HG02642 (cell line): Measurements from ENCODE around the gene ARIH2.
"Not testable (repeated sequence)": the region's sequence is repeated elsewhere in the genome, so short reads cannot be mapped to it uniquely, and the experiment has no call there.

ENCODE experiments used
- ATAC-seq: cut with Tn5 transposase; IDR thresholded peaks from one replicate; pipeline ENCODE4 v1.9.1; 2021; ENCODE audit warnings: mild to moderate bottlenecking; ENCODE audit not compliant: unreplicated experiment, poor library complexity

The ARIH2 gene

DNA sequence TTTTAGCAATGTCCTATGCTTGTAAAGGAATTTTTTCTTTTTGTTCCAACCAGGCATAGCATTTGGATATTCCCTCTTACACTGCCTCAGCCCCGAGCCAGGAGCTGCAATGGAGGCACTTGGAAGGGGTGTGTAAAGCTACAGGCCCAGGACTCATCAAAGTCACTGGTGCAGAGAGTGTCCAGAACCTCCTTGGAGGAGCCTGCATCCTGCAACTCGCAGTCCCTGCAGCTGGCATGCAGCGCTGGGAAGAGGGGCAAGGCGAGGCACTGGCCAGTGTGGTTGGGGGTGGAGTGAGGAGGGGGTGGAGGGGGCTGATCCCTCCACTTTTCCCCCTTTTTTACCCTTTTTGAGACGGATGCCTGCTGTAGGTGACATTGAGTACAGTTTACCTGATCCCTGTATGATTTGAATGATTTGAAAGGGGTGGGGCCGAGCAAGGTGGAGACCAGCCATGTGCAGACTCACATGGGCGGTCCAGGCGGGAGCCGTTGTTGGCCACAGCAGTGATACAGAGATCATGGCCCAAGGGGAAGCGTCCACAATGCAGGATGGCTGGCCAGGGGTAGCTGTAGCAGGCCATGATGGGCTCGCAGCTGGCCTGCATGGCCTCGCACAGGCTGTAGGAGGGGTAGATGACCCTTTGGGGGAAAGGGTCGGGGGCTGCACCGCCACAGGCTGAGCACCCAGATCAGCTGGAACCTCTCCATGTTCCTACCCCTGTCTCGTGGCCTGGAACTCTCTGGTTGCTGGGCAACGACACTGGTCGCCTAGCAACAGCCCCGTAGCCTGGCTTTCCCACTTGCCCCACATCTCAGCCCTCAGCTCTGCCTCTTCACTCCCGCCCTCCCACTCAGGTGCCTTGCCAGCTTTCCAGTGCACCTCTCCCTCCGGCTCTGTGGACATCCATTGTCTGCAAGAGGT lies 79.3 kb downstream of the ARIH2 start:
- ATAC-seq: no peak

DNA sequence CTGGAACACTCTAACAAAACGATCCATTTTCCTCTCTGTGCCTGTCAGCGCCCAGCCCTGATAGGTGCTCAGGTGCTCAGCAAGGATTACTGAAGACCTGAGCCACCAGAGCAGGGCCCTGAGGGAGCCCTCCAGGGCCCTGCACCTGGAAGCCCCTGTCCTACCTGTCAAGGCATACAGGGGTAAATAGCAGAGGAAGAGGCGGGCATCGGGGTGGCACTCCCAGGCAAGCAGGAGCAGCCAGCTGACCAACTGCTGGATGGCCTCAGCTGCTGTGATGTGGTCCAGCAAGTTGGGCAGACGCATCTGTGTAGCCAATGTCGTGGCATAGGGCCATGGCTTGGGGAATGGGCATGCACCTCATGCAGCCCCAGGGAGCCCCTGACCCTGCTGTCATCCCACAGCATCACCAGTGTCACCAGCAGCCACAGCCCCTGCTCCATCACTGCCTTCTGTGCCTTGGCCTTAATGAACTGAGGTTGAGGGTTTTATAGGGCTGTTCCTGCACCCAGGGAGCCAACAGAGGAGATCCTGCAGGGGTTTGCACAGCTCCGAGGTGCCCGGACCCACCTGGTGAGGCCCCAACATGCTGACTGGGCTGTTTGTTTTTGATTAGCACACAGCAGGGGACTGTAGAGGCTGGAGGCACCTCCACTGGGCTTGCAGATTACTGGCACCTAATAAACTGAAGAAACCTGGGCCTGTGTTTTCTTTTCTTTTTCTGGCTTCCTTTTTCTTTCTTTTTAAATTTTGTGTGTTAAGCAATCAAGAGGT lies 80.6 kb downstream of the ARIH2 start:
- no peak for ATAC-seq

DNA sequence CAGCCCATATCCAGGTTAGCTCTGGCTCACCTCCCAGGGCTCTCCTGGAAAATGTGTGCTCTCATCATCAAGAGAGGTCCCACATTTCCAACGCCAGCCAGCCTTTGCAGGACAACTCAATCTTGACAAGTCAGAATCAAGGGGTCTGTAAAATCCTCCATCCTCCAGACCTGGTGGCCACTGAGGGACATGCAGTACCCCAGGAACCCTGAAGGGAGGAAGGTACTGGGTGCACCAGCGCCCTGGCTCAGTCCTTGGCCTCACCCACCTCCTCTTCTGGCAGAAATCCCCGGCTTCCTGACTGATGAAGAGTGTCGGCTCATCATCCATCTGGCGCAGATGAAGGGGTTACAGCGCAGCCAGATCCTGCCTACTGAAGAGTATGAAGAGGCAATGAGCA lies 82.5 kb downstream of the ARIH2 start:
- no peak for ATAC-seq

DNA sequence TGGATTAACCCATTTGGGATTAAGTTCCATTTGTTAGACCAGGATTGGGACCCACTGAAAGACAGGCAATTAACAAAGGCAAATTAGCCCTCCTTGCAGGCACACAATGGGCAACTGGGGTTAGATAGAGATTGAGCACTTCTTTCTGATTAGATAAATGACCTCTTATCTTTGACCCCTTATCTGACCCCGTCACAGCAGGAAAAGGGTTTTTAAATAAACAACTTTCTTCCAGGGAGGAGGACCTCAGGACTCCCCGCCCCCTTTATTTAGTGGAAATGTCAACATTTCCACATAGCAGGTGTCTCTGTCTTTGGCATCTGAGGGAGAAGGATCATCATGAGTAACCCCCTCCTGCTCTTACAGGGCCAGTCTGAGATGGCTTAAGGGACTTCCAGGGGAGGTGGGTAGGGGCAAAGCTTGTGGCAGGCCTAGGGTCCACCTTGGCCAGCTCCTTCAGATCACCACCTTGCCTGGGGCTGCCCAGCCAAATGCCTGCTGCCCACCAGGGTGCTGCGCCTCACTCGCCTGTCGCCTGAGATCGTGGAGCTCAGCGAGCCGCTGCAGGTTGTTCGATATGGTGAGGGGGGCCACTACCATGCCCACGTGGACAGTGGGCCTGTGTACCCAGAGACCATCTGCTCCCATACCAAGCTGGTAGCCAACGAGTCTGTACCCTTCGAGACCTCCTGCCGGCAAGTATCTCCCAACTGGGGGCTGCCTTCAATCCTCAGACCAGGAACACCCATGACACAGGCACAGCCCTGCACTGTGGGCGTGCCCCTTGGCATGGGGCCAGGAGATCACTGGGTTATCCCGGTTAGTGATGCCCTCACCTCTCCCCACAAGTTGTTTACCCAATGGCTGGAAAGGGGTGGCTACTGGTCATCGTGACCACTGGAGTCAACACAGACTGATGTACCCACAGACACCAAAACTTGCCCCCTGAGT lies 86.0 kb downstream of the ARIH2 start:
- no peak for ATAC-seq

DNA sequence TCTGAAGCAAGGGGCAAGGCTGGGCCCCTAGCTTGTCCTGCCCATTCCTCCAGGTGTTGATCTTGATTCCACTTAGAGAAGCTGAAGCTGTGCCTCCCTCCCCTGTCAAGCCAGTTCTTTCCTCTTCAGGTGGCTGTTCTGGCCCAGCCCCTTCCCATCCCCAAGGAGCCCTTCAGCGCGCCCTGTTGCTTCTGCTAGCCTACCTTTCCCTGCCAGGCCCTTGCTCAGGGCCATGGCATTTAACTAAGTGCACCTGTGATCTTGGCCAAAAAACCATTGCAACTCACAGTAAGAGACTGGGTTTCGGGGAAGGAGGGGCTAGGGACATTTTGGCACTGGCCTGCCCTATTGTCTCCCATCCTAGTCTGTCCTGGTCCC lies 86.7 kb downstream of the ARIH2 start:
- ATAC-seq: no peak

DNA sequence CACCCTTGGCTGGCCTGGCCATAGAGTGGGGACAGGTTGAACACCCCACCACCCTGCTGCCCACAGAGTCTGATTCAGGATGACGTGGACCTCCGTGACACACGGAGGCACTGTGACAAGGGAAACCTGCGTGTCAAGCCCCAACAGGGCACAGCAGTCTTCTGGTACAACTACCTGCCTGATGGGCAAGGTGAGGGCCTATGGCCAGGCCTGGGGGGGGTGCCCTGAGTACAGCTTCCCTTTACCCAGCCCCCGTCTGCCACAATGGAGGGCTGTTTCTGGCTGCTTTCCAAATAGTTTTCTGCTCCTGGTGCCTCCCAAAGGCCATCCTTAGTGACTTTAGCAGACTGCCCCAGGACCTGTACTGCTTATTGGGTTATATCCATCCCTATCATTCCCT lies 87.4 kb downstream of the ARIH2 start:
- no peak for ATAC-seq

DNA sequence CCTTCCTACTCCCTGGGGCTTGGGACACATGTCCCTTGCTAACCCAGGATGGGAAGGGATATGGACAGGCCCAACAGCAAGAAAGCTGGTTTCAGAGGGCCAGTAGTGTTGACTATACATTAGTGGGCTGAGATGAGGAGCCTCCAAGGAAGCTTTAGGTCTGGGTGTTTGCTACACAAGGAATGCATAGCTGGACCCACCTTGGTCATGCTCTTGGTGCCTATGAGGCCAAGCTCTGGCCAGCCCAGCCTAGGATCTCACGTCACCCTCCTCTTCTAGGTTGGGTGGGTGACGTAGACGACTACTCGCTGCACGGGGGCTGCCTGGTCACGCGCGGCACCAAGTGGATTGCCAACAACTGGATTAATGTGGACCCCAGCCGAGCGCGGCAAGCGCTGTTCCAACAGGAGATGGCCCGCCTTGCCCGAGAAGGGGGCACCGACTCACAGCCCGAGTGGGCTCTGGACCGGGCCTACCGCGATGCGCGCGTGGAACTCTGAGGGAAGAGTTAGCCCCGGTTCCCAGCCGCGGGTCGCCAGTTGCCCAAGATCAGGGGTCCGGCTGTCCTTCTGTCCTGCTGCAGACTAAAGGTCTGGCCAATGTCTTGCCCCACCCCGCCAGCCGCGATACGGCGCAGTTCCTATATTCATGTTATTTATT lies 87.9 kb downstream of the ARIH2 start:
- ATAC-seq: peak; percentile 7

DNA sequence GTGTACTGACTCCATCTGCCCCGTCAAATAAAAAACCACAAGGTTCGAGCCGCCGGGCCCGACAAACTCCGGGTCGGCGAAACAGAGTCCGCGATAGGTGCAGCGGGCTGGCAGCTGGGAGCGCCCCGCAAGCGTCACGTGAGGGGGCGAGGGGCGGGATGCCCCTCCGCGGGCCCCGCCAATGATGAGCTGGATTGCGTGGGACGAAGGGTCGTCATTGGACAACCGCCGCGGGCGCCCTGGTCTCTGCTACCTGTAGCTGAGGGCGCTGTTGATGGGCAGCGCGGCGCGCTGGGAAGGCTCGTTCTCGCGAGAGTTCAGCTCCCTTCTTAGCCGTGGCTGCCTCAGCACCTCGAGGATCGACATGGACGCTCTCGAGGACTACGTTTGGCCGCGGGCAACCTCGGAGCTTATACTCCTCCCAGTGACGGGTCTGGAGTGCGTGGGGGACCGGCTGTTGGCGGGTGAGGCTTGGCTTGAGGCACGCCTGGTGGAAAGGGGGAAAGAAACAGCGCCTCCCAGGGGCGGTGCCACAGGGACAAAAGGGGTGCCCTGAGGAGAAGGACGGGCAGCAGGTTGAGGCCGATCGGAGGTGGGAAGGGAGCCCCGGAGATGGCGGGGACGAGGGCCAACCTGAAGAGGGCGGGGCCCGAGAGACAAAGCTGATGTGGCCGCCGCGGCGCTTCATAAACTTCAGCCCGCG lies 88.6 kb downstream of the ARIH2 start, which contains the start of gene WDR6:
Gene WDR6, plus strand, starts transcription at position 324 of the 703 bp plus-strand sequence. Its CDS starts 41 bp downstream, at position 365.
- ATAC-seq: peak; percentile 88

DNA sequence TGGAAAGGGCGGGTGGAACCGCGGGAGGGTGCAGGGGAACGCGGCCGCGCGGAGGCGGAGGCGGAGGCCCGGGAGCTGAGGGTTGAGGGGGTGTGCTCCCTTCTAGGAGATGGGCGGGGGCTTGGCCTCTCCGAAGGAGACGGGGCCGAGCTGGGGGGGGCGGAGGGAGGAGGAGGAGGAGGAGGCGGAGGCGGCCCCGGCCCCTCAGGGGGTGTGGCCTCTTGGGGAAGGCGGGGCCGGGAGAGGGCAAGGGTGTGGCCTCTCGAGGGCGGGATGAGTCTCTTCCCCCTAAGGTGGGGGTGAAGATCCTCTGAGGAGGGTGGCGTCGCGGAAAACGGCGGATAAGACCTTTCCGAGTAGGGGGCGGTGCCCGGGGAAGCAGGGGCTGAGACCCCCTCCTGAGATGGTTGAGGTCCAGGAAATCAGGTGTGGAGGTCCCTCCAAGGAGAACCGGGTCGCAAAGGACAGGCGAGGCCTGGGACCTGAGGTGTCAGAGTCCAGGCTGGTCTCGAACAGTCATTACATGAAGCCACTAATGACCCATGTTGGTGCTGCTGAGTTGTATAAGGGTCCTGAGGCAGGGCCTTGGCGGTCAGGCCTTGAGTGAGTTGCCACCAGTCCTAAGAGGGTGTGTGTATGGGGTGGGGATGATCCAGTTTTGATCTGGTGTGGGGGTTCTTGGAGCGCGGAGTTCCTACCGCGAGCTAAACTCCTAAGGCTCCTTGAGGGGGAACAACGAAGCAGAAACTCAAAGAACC lies 89.3 kb downstream of the ARIH2 start:
- peak; percentile 42 for ATAC-seq

DNA sequence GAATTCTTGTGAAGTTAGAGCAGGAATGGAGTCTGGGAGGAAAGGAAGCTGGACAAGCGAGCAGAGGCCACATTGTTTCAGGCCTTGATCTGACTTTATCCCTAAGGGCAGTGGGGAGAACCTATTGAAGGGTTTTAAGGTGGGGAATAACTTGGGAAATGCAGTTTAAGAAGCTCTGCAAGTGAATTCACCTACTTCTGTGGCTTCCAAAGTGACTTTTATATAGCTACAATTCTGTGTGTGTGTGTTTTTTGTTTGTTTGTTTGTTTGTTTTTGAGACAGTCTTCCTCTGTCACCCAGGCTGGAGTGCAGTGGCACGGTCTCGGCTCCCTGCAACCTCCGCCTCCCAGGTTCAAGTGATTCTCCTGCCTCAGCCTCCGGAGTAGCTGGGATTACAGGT lies 90.0 kb downstream of the ARIH2 start:
- not testable (repeated sequence) for ATAC-seq

DNA sequence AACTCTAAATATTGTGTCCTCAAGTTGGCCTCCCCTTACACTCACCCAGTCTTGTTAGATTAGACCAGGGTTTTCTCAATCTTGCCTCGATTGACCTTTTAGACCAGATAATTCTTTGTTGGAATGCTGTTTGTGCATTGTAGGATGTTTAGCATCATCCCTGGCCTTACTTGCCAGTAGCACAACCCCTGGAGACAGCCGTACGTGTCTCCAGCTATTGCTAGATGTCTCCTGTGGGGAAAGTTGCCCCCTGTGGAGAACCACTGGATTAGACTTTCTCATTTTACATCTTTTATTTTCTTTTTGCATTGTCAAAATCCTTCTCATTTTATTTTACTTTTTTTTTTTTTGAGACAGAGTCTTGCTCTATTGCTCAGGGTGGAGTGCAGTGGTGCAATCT lies 90.8 kb downstream of the ARIH2 start:
- ATAC-seq: no peak

DNA sequence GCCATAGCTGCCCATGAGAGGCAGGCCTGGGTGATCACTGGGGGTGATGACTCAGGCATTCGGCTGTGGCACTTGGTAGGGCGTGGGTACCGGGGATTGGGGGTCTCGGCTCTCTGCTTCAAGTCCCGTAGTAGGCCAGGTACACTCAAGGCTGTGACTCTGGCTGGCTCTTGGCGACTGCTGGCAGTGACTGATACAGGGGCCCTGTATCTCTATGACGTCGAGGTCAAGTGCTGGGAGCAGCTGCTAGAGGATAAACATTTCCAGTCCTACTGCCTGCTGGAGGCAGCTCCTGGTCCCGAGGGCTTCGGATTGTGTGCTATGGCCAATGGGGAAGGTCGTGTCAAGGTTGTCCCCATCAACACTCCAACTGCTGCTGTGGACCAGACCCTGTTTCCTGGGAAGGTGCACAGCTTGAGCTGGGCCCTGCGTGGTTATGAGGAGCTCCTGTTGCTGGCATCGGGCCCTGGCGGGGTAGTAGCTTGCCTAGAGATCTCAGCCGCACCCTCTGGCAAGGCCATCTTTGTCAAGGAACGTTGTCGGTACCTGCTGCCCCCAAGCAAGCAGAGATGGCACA lies 93.9 kb downstream of the ARIH2 start:
- ATAC-seq: no peak

DNA sequence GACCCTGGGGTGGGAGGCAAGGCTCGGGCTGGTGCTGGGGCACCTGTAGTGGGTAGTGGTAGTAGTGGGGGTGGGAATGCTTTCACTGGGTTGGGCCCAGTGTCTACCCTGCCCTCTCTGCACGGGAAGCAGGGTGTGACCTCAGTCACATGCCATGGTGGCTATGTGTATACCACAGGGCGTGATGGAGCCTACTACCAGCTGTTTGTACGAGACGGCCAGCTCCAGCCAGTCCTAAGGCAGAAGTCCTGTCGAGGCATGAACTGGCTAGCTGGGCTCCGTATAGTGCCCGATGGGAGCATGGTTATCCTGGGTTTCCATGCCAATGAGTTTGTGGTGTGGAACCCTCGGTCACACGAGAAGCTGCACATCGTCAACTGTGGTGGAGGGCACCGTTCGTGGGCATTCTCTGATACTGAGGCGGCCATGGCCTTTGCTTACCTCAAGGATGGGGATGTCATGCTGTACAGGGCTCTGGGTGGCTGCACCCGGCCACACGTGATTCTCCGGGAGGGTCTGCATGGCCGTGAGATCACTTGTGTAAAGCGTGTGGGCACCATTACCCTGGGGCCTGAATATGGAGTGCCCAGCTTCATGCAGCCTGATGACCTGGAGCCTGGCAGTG lies 94.6 kb downstream of the ARIH2 start:
- ATAC-seq: no peak

DNA sequence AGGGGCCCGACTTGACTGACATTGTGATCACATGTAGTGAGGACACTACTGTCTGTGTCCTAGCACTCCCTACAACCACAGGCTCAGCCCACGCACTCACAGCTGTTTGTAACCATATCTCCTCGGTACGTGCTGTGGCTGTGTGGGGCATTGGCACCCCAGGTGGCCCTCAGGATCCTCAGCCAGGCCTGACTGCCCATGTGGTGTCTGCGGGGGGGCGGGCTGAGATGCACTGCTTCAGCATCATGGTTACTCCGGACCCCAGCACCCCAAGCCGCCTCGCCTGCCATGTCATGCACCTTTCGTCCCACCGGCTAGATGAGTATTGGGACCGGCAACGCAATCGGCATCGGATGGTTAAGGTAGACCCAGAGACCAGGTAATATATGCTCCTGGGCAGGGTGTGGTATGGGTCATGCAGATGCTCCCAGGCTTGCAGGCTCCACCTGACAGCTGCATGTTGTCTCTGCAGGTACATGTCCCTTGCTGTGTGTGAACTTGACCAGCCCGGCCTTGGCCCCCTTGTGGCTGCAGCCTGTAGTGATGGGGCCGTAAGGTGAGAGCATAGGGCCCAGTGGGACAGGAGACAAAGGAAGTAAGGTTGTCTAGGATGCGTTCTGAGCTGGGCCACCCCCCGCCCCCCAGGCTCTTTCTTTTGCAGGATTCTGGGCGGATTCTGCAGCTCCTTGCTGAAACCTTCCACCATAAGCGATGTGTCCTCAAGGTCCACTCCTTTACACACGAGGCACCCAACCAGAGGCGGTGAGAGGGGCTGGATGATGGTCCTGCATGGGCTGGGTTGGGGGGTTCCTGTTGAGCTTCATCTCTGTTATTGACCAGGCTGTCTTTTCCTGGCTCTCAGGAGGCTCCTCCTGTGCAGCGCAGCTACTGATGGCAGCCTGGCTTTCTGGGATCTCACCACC lies 95.4 kb downstream of the ARIH2 start:
- no peak for ATAC-seq

DNA sequence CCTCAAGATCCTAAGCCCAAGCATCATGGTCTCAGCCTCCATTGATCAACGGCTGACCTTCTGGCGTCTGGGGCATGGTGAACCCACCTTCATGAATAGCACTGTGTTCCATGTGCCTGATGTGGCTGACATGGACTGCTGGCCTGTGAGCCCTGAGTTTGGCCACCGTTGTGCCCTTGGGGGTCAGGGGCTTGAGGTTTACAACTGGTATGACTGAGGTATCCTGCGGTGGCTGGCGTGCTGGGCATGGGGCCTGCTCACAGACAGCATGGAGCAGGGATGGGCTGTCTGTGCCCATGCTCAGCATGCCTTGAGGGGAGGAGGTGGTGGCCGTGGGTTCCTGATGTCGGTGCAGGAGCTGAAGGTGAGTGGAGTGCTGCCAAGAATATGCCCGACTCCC lies 96.4 kb downstream of the ARIH2 start:
- ATAC-seq: no peak

DNA sequence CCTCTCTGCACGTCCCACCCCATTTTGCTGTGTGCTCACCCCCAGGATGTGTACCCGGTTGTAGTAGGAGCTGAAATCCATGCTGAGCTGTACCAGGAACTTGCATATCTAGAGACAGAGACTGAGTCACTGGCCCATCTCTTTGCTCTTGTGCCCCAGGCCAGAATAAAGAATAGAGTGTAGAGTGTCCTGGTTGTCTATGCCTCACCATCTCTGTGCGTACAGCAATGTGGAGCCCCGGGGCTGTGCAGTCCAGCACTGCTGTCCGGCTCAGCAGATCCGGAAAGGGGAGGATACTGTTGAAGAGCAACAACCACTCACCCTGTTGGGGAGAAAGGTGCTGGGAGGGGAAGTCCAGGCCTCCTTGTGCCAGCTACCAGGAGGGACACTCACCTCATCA lies 97.1 kb downstream of the ARIH2 start:
- ATAC-seq: no peak
